Glutamatergic neuron (in vitro differentiated cells): ENCODE results near the gene THSD7B. TPM values are rescaled to one million over a fixed set of nuclear protein-coding genes. Genes with fewer than 3 reads are reported as not detected.

Experiments
- DNase-seq: peaks from one replicate; pipeline ENCODE4 v3.0.0; 2022
- H3K27ac Mint-ChIP-seq: one replicate; pipeline ENCODE4 v1.8.0; 2020; ENCODE audit warnings: mild to moderate bottlenecking, mixed read lengths, inconsistent platforms; ENCODE audit not compliant: unreplicated experiment
- H3K27me3 Mint-ChIP-seq: one replicate; pipeline ENCODE4 v1.8.0; 2020; ENCODE audit warnings: mild to moderate bottlenecking, moderate library complexity, mixed read lengths, inconsistent platforms; ENCODE audit not compliant: unreplicated experiment
- H3K36me3 Mint-ChIP-seq: one replicate; pipeline ENCODE4 v1.8.0; 2020; ENCODE audit warnings: mild to moderate bottlenecking, mixed read lengths, inconsistent platforms; ENCODE audit not compliant: unreplicated experiment
- H3K4me1 Mint-ChIP-seq: one replicate; pipeline ENCODE4 v1.8.0; 2020; ENCODE audit warnings: mild to moderate bottlenecking, low read depth, mixed read lengths, inconsistent platforms; ENCODE audit not compliant: unreplicated experiment
- H3K4me3 Mint-ChIP-seq: one replicate; pipeline ENCODE4 v1.8.0; 2020; ENCODE audit warnings: mild to moderate bottlenecking, mixed read lengths, inconsistent platforms; ENCODE audit not compliant: unreplicated experiment
- H3K9me3 Mint-ChIP-seq: one replicate; pipeline ENCODE4 v1.8.0; 2020; ENCODE audit warnings: mild to moderate bottlenecking, moderate library complexity, mixed read lengths, inconsistent platforms; ENCODE audit not compliant: unreplicated experiment
- total RNA-seq: library from RNA; stranded (reverse); fragmentation: NEBNext Ultra II Directional; extraction: Animal tissue kit (Norgen Biotek cat#: 25700); gene quantifications from one replicate; pipeline ENCODE4 v1.2.1, GENCODE V29; 2021; ENCODE audit not compliant: unreplicated experiment
- TF ChIP-seq, protein P1 (sequence below): fragments of 200-600 bp; sonication (generic); IDR thresholded peaks from one replicate; pipeline ENCODE4 v1.5.0; 2021; ENCODE audit not compliant: partially characterized antibody, unreplicated experiment

THSD7B gene
- total RNA-seq, 1 donor from 2014 or later = 182 TPM

DNA sequence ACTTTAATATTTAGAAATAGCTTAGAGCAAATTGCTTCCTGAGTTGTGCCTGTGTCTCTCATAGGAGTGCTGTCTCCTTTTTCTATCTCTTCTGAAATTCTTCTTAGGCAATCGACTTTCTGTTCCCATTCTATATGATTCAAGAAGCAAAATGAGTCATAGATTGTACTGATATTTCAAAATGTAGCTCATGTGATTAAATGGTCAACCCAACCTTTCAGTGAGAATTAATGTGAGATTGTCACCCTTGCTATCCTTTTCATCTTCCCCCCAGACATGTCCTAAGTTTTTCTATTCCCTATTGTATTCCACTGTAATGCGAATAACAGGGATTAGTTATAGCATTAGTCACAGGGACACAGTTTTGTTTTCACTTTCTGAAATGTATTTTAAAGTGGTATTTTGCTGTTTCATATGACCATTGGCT, 413.6 kb downstream of the THSD7B start:
- Mint-ChIP-seq H3K9me3 (peaks cover 3% of the 10 kb centered on the region), H3K36me3 (no peaks in the 10 kb centered on the region), H3K27me3 (no peaks in the 10 kb centered on the region), H3K4me3 (no peak overlapping the region), H3K4me1 (no peaks in the 10 kb centered on the region), H3K27ac (no peak overlapping the region)
- no peak for DNase-seq
- TF ChIP-seq, protein P1, sequence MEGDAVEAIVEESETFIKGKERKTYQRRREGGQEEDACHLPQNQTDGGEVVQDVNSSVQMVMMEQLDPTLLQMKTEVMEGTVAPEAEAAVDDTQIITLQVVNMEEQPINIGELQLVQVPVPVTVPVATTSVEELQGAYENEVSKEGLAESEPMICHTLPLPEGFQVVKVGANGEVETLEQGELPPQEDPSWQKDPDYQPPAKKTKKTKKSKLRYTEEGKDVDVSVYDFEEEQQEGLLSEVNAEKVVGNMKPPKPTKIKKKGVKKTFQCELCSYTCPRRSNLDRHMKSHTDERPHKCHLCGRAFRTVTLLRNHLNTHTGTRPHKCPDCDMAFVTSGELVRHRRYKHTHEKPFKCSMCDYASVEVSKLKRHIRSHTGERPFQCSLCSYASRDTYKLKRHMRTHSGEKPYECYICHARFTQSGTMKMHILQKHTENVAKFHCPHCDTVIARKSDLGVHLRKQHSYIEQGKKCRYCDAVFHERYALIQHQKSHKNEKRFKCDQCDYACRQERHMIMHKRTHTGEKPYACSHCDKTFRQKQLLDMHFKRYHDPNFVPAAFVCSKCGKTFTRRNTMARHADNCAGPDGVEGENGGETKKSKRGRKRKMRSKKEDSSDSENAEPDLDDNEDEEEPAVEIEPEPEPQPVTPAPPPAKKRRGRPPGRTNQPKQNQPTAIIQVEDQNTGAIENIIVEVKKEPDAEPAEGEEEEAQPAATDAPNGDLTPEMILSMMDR = no peak

DNA sequence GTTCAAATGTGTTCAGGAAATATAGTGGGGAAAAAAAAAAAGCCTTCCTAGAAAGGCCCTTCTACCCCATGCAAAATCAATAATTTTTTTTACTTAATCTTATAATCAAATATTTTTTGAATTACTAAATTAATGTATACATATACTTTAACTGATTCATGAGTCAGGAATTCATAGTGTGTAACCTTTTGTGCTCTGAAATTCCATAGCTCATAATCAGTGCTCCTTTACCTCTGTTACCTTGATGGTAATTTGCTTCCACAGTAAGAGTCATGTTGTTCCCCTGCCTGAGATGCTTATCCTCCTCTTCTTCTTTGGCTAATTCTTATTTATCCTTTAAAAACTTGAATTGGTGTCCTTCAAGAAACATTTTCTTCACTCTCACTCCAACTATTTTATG, 414.2 kb downstream of the THSD7B start:
- Mint-ChIP-seq H3K4me1 (no peaks in the 10 kb centered on the region), H3K4me3 (no peak overlapping the region), H3K27ac (no peak overlapping the region), H3K9me3 (peaks cover 3% of the 10 kb centered on the region), H3K27me3 (no peaks in the 10 kb centered on the region), H3K36me3 (no peaks in the 10 kb centered on the region)
- no peak for DNase-seq
- TF ChIP-seq, protein P1 = no peak

DNA sequence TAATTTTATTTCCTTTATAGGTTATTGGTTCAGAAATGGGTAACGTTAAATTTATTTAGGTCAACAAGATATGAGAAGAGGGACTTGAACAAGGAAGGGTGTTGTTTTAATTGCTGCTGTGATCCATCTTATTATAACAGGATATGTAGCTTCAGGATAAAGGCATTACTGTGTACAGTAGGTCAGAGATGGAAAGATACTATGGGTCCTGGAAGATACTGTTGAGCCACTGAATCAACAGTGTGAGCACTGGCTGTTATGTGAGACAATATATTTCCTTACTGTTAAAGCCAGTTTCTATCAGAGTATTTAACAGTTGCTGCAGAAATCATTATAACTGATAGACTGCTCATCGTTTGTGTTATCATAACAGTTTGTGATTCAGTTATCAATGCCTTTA, 414.7 kb downstream of the THSD7B start:
- H3K4me1 Mint-ChIP-seq = no peaks in the 10 kb centered on the region
- no peak overlapping the region for H3K27ac Mint-ChIP-seq
- no peaks in the 10 kb centered on the region for H3K36me3 Mint-ChIP-seq
- TF ChIP-seq, protein P1 = no peak
- no peak overlapping the region for H3K4me3 Mint-ChIP-seq
- peaks cover 3% of the 10 kb centered on the region for H3K9me3 Mint-ChIP-seq
- H3K27me3 Mint-ChIP-seq = no peaks in the 10 kb centered on the region
- DNase-seq = no peak

DNA sequence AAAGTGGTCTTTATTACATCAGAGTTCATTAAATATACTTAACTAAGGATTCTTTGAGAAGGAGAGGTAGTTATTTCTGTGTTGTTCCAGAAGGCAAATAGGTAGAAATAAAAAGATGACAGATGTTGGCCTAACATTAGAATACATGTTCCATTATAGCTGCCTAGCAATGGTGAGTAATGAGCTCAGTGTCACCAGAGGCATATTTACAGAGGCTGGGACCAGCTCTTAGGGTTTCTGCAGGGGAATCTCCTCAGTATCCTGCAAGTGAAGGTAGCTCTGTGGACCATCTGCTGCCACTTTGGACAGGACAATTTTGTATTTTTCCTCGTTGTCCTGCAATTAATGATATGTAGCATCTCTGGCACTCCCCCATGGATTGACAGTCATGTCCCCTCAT, 416.0 kb downstream of the THSD7B start:
- Mint-ChIP-seq H3K36me3 (peaks cover 9% of the 10 kb centered on the region), H3K4me1 (no peaks in the 10 kb centered on the region), H3K27me3 (peaks cover 3% of the 10 kb centered on the region), H3K4me3 (no peak overlapping the region), H3K9me3 (peaks cover 4% of the 10 kb centered on the region), H3K27ac (no peak overlapping the region)
- TF ChIP-seq, protein P1 = no peak
- no peak for DNase-seq

DNA sequence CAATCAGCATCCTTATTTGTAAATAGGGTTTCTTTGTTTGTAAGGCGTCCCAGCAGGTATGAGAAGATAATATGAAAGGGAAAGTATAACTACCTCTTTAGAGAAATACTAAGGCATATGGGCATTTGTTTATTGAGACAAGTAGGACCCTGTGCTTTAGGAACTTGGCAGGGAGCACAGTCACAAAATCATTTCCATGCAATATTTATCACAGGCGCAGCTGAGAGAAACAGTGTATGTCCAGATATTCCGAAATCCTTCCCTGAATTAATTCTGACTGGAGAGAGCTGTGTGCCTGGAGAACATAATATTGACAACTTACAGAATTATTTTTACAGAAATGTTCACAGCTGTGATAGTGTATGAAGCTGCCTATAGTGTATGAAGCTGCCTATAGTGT, 416.7 kb downstream of the THSD7B start:
- H3K36me3 Mint-ChIP-seq = peaks cover 10% of the 10 kb centered on the region
- peaks cover 2% of the 10 kb centered on the region for H3K9me3 Mint-ChIP-seq

More for the DNA sequence above, 416.7 kb downstream of the THSD7B start:
- Mint-ChIP-seq H3K27me3 (peaks cover 3% of the 10 kb centered on the region), H3K27ac (no peak overlapping the region), H3K4me3 (no peak overlapping the region), H3K4me1 (no peaks in the 10 kb centered on the region)
- TF ChIP-seq, protein P1 = no peak
- no peak for DNase-seq
